GM23248 (cell line): ENCODE measurements around the gene UBR3.

ENCODE experiments used
- EZH2 ChIP-seq: fragments of 200-600 bp; sonication (generic); IDR thresholded peaks from 2 replicates; pipeline ENCODE4 v1.6.1; 2018; ENCODE audit warnings: antibody characterized with exemption, mild to moderate bottlenecking; ENCODE audit not compliant: insufficient read depth, poor library complexity, severe bottlenecking
- EZH2phosphoT487 ChIP-seq: fragments of 200-600 bp; sonication (generic); IDR thresholded peaks from 2 replicates; pipeline ENCODE4 v1.6.1; 2018; ENCODE audit warnings: antibody characterized with exemption, moderate library complexity, mild to moderate bottlenecking, low read depth; ENCODE audit not compliant: insufficient read depth

GRCh38 chr2:169778446-169778845 is 48.8 kb upstream of the UBR3 start:
- no peak for TF ChIP-seq EZH2
- TF ChIP-seq EZH2phosphoT487, result no peak
